Measurements from ENCODE around the gene GLRA2. TPM values are rescaled to one million over a fixed set of nuclear protein-coding genes. Genes with fewer than 3 reads are reported as not detected.
"Not testable (repeated sequence)": the region's sequence is repeated elsewhere in the genome, so short reads cannot be mapped to it uniquely, and the experiment has no call there.

The GLRA2 gene
- total RNA-seq, 2 experiments from 2014 or later = not detected

DNA sequence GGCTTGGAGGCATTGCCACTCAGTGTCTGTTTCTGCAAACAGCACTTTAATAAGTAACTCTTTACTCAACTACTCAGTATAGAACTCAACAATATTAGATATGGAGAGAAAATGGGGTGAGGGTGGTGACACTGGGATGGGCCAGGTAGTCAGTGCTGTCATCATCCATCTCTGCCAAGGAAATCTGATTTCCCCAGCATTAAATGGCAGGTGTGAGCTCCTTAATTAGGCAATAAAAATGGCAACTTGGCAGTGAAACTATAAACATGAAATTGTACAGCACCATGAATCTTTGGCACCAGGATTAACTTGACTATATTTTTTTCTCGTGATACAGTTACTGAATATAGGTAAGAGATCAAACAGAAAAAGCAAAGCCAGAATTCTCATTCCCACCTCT is 146.2 kb downstream of the GLRA2 start:
- Mint-ChIP-seq H3K4me3 (no peak overlapping the region), H3K36me3 (ENCODE audit: low read depth) (no peaks in the 10 kb centered on the region), H3K9me3 (no peaks in the 10 kb centered on the region), H3K4me1 (ENCODE audit: low read depth) (peaks cover 3% of the 10 kb centered on the region), H3K27me3 (ENCODE audit: low read depth) (no peaks in the 10 kb centered on the region), H3K27ac (no peak overlapping the region)
- CTCF ChIA-PET = no interaction called here
- intact Hi-C loops (cut with micrococcal nuclease) = no loop called here
- no peak for DNase-seq

GRCh38 chrX:14676431-14676830 is 147.1 kb downstream of the GLRA2 start:
- Mint-ChIP-seq H3K9me3 (no peaks in the 10 kb centered on the region), H3K27me3 (ENCODE audit: low read depth) (no peaks in the 10 kb centered on the region), H3K27ac (no peak overlapping the region), H3K4me3 (no peak overlapping the region), H3K36me3 (ENCODE audit: low read depth) (no peaks in the 10 kb centered on the region), H3K4me1 (ENCODE audit: low read depth) (peaks cover 3% of the 10 kb centered on the region)
- DNase-seq = no peak
- CTCF ChIA-PET = no interaction called here
- intact Hi-C loops (cut with micrococcal nuclease) = no loop called here

GRCh38 chrX:14688331-14688730 is 159.0 kb downstream of the GLRA2 start:
- H3K4me3 Mint-ChIP-seq; H3K36me3 Mint-ChIP-seq (ENCODE audit: low read depth); CTCF ChIA-PET; H3K27me3 Mint-ChIP-seq (ENCODE audit: low read depth); H3K9me3 Mint-ChIP-seq; DNase-seq; H3K27ac Mint-ChIP-seq; H3K4me1 Mint-ChIP-seq (ENCODE audit: low read depth); intact Hi-C loops (cut with micrococcal nuclease): not testable (repeated sequence)

- H3K27ac Mint-ChIP-seq = no peak overlapping the region
- no peaks in the 10 kb centered on the region for H3K27me3 Mint-ChIP-seq (ENCODE audit: low read depth)
- no peak for DNase-seq
- CTCF ChIA-PET = no interaction called here
- no peaks in the 10 kb centered on the region for H3K4me1 Mint-ChIP-seq (ENCODE audit: low read depth)
- no peaks in the 10 kb centered on the region for H3K9me3 Mint-ChIP-seq
- intact Hi-C loops (cut with micrococcal nuclease) = no loop called here
- no peak overlapping the region for H3K4me3 Mint-ChIP-seq
- peaks cover 2% of the 10 kb centered on the region for H3K36me3 Mint-ChIP-seq (ENCODE audit: low read depth)
These were observed 161.2 kb downstream of the GLRA2 start for GRCh38 chrX:14690553-14690952.

GRCh38 chrX:14694611-14695010 is 165.3 kb downstream of the GLRA2 start:
- intact Hi-C loops (cut with micrococcal nuclease) = no loop called here
- Mint-ChIP-seq H3K4me3 (no peak overlapping the region), H3K9me3 (no peaks in the 10 kb centered on the region), H3K4me1 (ENCODE audit: low read depth) (no peaks in the 10 kb centered on the region), H3K27me3 (ENCODE audit: low read depth) (no peaks in the 10 kb centered on the region), H3K36me3 (ENCODE audit: low read depth) (no peaks in the 10 kb centered on the region), H3K27ac (no peak overlapping the region)
- no peak for DNase-seq
- CTCF ChIA-PET = no interaction called here

GRCh38 chrX:14697451-14697850 is 168.1 kb downstream of the GLRA2 start:
- intact Hi-C loops (cut with micrococcal nuclease) = no loop called here
- CTCF ChIA-PET = no interaction called here
- Mint-ChIP-seq H3K36me3 (ENCODE audit: low read depth) (no peaks in the 10 kb centered on the region), H3K4me1 (ENCODE audit: low read depth) (no peaks in the 10 kb centered on the region), H3K4me3 (no peak overlapping the region), H3K27me3 (ENCODE audit: low read depth) (no peaks in the 10 kb centered on the region), H3K27ac (no peak overlapping the region), H3K9me3 (no peaks in the 10 kb centered on the region)
- peak; percentile 43 for DNase-seq

GRCh38 chrX:14698790-14699189 is 169.5 kb downstream of the GLRA2 start:
- DNase-seq = no peak
- Mint-ChIP-seq H3K4me1 (ENCODE audit: low read depth) (no peaks in the 10 kb centered on the region), H3K36me3 (ENCODE audit: low read depth) (no peaks in the 10 kb centered on the region), H3K4me3 (no peak overlapping the region), H3K27ac (no peak overlapping the region), H3K27me3 (ENCODE audit: low read depth) (no peaks in the 10 kb centered on the region), H3K9me3 (no peaks in the 10 kb centered on the region)
- intact Hi-C loops (cut with micrococcal nuclease) = no loop called here
- CTCF ChIA-PET = no interaction called here

GRCh38 chrX:14700982-14701381 is 171.6 kb downstream of the GLRA2 start:
- CTCF ChIA-PET = no interaction called here
- intact Hi-C loops (cut with micrococcal nuclease) = no loop called here
- no peaks in the 10 kb centered on the region for H3K4me1 Mint-ChIP-seq (ENCODE audit: low read depth)
- H3K27me3 Mint-ChIP-seq (ENCODE audit: low read depth) = no peaks in the 10 kb centered on the region
- H3K9me3 Mint-ChIP-seq = no peaks in the 10 kb centered on the region
- H3K27ac Mint-ChIP-seq = no peak overlapping the region
- no peaks in the 10 kb centered on the region for H3K36me3 Mint-ChIP-seq (ENCODE audit: low read depth)
- H3K4me3 Mint-ChIP-seq = no peak overlapping the region
- DNase-seq = no peak

- Mint-ChIP-seq H3K27me3 (ENCODE audit: low read depth) (no peaks in the 10 kb centered on the region), H3K36me3 (ENCODE audit: low read depth) (no peaks in the 10 kb centered on the region), H3K9me3 (no peaks in the 10 kb centered on the region), H3K27ac (no peak overlapping the region), H3K4me3 (no peak overlapping the region), H3K4me1 (ENCODE audit: low read depth) (no peaks in the 10 kb centered on the region)
- no peak for DNase-seq
- CTCF ChIA-PET = no interaction called here
- intact Hi-C loops (cut with micrococcal nuclease) = no loop called here
These were observed 172.8 kb downstream of the GLRA2 start for GRCh38 chrX:14702145-14702544.

GRCh38 chrX:14712096-14712495 is 182.8 kb downstream of the GLRA2 start:
- H3K36me3 Mint-ChIP-seq (ENCODE audit: low read depth) = no peaks in the 10 kb centered on the region
- H3K27me3 Mint-ChIP-seq (ENCODE audit: low read depth) = no peaks in the 10 kb centered on the region
- H3K9me3 Mint-ChIP-seq = no peaks in the 10 kb centered on the region
- no peaks in the 10 kb centered on the region for H3K4me1 Mint-ChIP-seq (ENCODE audit: low read depth)
- DNase-seq = no peak
- intact Hi-C loops (cut with micrococcal nuclease) = no loop called here
- H3K4me3 Mint-ChIP-seq = no peak overlapping the region
- CTCF ChIA-PET = no interaction called here
- H3K27ac Mint-ChIP-seq = no peak overlapping the region

- no peak overlapping the region for H3K27ac Mint-ChIP-seq
- no peaks in the 10 kb centered on the region for H3K36me3 Mint-ChIP-seq (ENCODE audit: low read depth)
- CTCF ChIA-PET = no interaction called here
- no peaks in the 10 kb centered on the region for H3K4me1 Mint-ChIP-seq (ENCODE audit: low read depth)
- no peaks in the 10 kb centered on the region for H3K9me3 Mint-ChIP-seq
- no peak for DNase-seq
- intact Hi-C loops (cut with micrococcal nuclease) = no loop called here
- H3K27me3 Mint-ChIP-seq (ENCODE audit: low read depth) = no peaks in the 10 kb centered on the region
- no peak overlapping the region for H3K4me3 Mint-ChIP-seq
These were observed 188.6 kb downstream of the GLRA2 start for GRCh38 chrX:14717949-14718348.

DNA sequence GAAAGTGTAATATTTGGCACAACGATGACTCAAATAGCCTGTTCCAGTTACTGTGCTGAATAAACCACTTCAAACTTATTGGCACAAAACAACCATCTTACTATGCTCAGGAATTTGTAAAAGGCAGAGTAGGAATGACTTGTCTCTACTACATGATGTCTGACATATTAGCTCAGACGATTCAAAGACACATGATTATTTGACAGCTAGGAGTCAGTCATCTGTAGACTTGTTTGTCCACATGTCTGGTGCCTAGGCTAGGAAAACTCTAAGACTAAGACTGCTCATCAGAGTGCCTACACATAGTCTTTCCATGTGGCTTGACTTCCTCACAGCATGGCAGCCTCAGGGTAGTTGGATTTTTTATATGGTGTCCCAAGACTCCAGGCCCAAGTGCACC is 189.1 kb downstream of the GLRA2 start:
- Mint-ChIP-seq H3K9me3 (no peaks in the 10 kb centered on the region), H3K4me1 (ENCODE audit: low read depth) (no peaks in the 10 kb centered on the region), H3K27ac (no peak overlapping the region), H3K4me3 (no peak overlapping the region), H3K27me3 (ENCODE audit: low read depth) (no peaks in the 10 kb centered on the region), H3K36me3 (ENCODE audit: low read depth) (no peaks in the 10 kb centered on the region)
- no peak for DNase-seq
- CTCF ChIA-PET = no interaction called here
- intact Hi-C loops (cut with micrococcal nuclease) = no loop called here

DNA sequence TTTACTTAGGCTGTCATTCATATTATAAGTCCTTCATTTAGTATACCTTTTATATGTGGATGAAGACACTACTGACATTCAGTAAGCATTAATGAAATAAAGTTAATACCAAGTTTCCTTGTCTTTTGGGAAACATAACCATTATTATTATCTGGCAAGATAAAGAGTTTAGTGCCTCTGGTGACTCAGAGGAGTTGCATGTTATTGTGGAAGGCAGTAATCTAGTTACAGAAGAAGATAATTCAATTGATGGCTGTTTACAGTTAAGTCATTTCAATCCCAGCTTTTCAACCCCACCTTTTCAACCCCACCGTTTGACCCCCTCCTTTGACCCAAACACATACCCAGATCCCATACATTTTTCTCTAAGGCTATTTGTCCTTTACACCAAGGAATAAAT is 199.7 kb downstream of the GLRA2 start:
- peaks cover 2% of the 10 kb centered on the region for H3K4me1 Mint-ChIP-seq (ENCODE audit: low read depth)
- intact Hi-C loops (cut with micrococcal nuclease) = no loop called here
- H3K27ac Mint-ChIP-seq = no peak overlapping the region
- H3K9me3 Mint-ChIP-seq = no peaks in the 10 kb centered on the region
- CTCF ChIA-PET = no interaction called here
- DNase-seq = no peak
- no peak overlapping the region for H3K4me3 Mint-ChIP-seq
- H3K36me3 Mint-ChIP-seq (ENCODE audit: low read depth) = no peaks in the 10 kb centered on the region
- H3K27me3 Mint-ChIP-seq (ENCODE audit: low read depth) = peaks cover 3% of the 10 kb centered on the region

GRCh38 chrX:14738643-14739042 is 209.3 kb downstream of the GLRA2 start:
- no peaks in the 10 kb centered on the region for H3K36me3 Mint-ChIP-seq (ENCODE audit: low read depth)
- H3K4me1 Mint-ChIP-seq (ENCODE audit: low read depth) = no peaks in the 10 kb centered on the region
- no peak overlapping the region for H3K27ac Mint-ChIP-seq
- CTCF ChIA-PET = no interaction called here
- H3K9me3 Mint-ChIP-seq = peaks cover 1% of the 10 kb centered on the region
- no peaks in the 10 kb centered on the region for H3K27me3 Mint-ChIP-seq (ENCODE audit: low read depth)
- no peak for DNase-seq
- H3K4me3 Mint-ChIP-seq = no peak overlapping the region
- intact Hi-C loops (cut with micrococcal nuclease) = no loop called here

Data from activated naive CD4-positive, alpha-beta T cell treated with anti-CD3 and anti-CD28 coated beads for 36 hours (primary cell).